ENCODE data around the gene MYF6. TPM values are rescaled to one million over a fixed set of nuclear protein-coding genes. Genes with fewer than 3 reads are reported as not detected.

Gene MYF6
- total and polyA plus RNA-seq, 2 of the 8 experiments (the other 6 are each of a cell fraction or from before 2014, with no cell fraction given): 0.39 TPM; not detected in 1

GRCh38 chr12:80659512-80660063, 47.8 kb upstream of the MYF6 start (continued):
- TF ChIP-seq CHD7 (IDR thresholded peaks at IDR 0.05; ENCODE audit: insufficient replicate concordance, low read length) (no peak), USF2 (IDR thresholded peaks at IDR 0.05; ENCODE audit: low read length) (no peak), CHD2 (IDR thresholded peaks at IDR 0.05; ENCODE audit: low read length) (no peak), GABPA (IDR thresholded peaks at IDR 0.05; ENCODE audit: borderline replicate concordance, insufficient read depth, low read length) (no peak), ATF2 (IDR thresholded peaks at IDR 0.05; ENCODE audit: low read length) (no peak), E2F6 (IDR thresholded peaks at IDR 0.05) (no peak), ZNF274 (IDR thresholded peaks at IDR 0.05; ENCODE audit: borderline replicate concordance, extremely low read depth, low read length) (no peak)

All from H1 (cell line).